Stomach (tissue), 9 donors: ENCODE results near the gene POU5F1. TPM values are rescaled to one million over a fixed set of nuclear protein-coding genes. Genes with fewer than 3 reads are reported as not detected.
A peak's percentile ranks its signal among the peaks of the same experiment; 100 is the strongest.
"Not testable (repeated sequence)": the region's sequence is repeated elsewhere in the genome, so short reads cannot be mapped to it uniquely, and the experiment has no call there.

Source experiments
- DNase-seq, 2 donors: peaks; one replicate each; pipeline versions ENCODE4 v3.0.0 to v3.0.0-alpha.2; 2013 to 2019
- H3K27ac ChIP-seq, 5 donors: fragments of 200-600 bp in 4 of 5; sonication (generic) in 4 of 5; one replicate each; pipeline ENCODE4 v1.5.1; 2013 to 2019; ENCODE audit warnings: mild to moderate bottlenecking in 1 of 5, moderate library complexity in 1 of 5
- H3K27me3 ChIP-seq, 3 donors: fragments of 200-600 bp; sonication (generic); one replicate each; pipeline ENCODE4 v1.5.1; 2017 to 2019; ENCODE audit warnings: mixed run types in 1 of 3
- H3K36me3 ChIP-seq, 4 donors: fragments of 200-600 bp; sonication (generic); 1 replicate in 3 of 4; 2 replicates in 1 of 4; pipeline ENCODE4 v1.5.1; 2016 to 2019
- H3K4me1 ChIP-seq, 4 donors: fragments of 200-600 bp; sonication (generic); one replicate each; pipeline ENCODE4 v1.5.1; 2016 to 2019
- H3K4me3 ChIP-seq, 4 donors: fragments of 200-600 bp; sonication (generic) in 3 of 4; one replicate each; pipeline ENCODE4 v1.5.1; 2016 to 2019; ENCODE audit warnings: mild to moderate bottlenecking in 1 of 4
- H3K9me3 ChIP-seq, 4 donors: fragments of 200-600 bp; sonication (generic); one replicate each; pipeline ENCODE4 v1.5.1; 2016 to 2019
- EP300 ChIP-seq: sonication (generic); formaldehyde crosslinking; IDR thresholded peaks from one replicate; pipeline ENCODE4 v1.6.1; 2017; ENCODE audit warnings: antibody characterized with exemption
- POLR2A ChIP-seq, 4 donors: fragments of 450-650 bp; IDR thresholded peaks; one replicate each; pipeline ENCODE4 v1.6.1; 2016; ENCODE audit warnings: antibody characterized with exemption in 4 of 4, control low read depth in 2 of 4, mild to moderate bottlenecking in 1 of 4, moderate library complexity in 1 of 4
- POLR2AphosphoS5 ChIP-seq, 3 donors: sonication (generic); formaldehyde crosslinking; IDR thresholded peaks; one replicate each; pipeline ENCODE4 v1.6.1; 2016; ENCODE audit warnings: antibody characterized with exemption in 3 of 3
- WGBS, 5 donors: extraction: QIAGEN DNeasy Blood & Tissue Kit in 3 of 5; methylation state at CpG; one replicate each; pipeline versions ENCODE4 v1.1.5 to v1.1.7; 2013 to 2018; 5-methylcytosine and 5-hydroxymethylcytosine counted together
- intact Hi-C: fragments of 100-400 bp; cut with DNase I; formaldehyde crosslinking; loops from one replicate; pipeline ENCODE4 v1.15.1; 2023; ENCODE audit warnings: low total_unique reads
- polyA plus RNA-seq, 3 donors: library from polyadenylated mRNA; stranded (reverse); fragments of 200-250 nt; gene quantifications; one replicate each; pipeline ENCODE4 v1.2.3, GENCODE V29; 2013
- total RNA-seq, 5 donors: library from RNA; depleted of rRNA; stranded (reverse); fragments of >200 nt; gene quantifications; one replicate each; pipeline versions ENCODE4 v1.1.0 to v1.2.3, GENCODE V29; 2014 to 2016
- TF ChIP-seq, protein P1 (sequence below), 7 experiments: fragments of 450-650 bp in 4 of 7; fragments of 200-600 bp in 3 of 7; sonication (generic) in 3 of 7; IDR thresholded peaks; one replicate each; pipeline ENCODE4 v1.5.1; 2016 to 2019; ENCODE audit warnings: antibody characterized with exemption in 7 of 7, control low read depth in 2 of 7, mild to moderate bottlenecking in 1 of 7
- donor health status: healthy with polysubstance abuse.
- donor health status: Bipolar disorder and iron deficiency.
- donor health status: healthy.

The POU5F1 gene
- total and polyA plus RNA-seq, 8 donors = 2.6 to 155 (median 47.5) TPM; not detected in 1

DNA sequence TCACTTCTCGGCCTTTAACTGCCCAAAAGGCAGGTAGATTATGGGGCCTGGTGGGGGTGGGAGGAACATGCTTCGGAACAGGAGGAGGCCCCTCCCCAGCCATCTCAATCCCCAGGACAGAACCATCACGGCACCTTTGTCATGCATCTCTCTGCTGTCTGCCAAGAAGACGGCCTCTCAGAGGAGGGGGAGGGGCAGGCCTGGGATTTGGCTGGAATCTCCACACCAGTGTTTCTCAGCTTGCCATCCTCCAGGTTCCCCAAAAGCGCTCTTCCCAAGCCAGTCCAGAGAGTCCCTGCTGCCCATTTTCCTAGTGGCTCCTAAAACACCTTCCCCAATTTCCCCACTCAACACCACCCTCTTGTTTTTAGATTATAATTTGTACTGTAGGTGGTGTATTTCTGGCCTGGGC lies 2.5 kb upstream of the POU5F1 start:
- Histone ChIP-seq H3K4me3 (no peak overlapping the region), H3K36me3 (peaks cover 0 to 38% (median 26%) of the 10 kb centered on the region in 4 donors), H3K27me3 (no peaks in the 10 kb centered on the region), H3K9me3 (no peaks in the 10 kb centered on the region), H3K27ac (peak overlapping the region in 1 of 5 donors; percentile 26), H3K4me1 (peaks cover 11 to 58% (median 29%) of the 10 kb centered on the region in 4 donors)
- intact Hi-C loops = no loop called here
- DNase-seq = no peak
- WGBS, 5 donors = 62 to 95% (median 82%) methylated on average over 4 to 5 of the region's 5 CpGs
- TF ChIP-seq EP300 (no peak), POLR2A (IDR thresholded peaks at IDR 0.05) (no peak), POLR2AphosphoS5 (IDR thresholded peaks at IDR 0.05) (no peak)
- TF ChIP-seq, protein P1, sequence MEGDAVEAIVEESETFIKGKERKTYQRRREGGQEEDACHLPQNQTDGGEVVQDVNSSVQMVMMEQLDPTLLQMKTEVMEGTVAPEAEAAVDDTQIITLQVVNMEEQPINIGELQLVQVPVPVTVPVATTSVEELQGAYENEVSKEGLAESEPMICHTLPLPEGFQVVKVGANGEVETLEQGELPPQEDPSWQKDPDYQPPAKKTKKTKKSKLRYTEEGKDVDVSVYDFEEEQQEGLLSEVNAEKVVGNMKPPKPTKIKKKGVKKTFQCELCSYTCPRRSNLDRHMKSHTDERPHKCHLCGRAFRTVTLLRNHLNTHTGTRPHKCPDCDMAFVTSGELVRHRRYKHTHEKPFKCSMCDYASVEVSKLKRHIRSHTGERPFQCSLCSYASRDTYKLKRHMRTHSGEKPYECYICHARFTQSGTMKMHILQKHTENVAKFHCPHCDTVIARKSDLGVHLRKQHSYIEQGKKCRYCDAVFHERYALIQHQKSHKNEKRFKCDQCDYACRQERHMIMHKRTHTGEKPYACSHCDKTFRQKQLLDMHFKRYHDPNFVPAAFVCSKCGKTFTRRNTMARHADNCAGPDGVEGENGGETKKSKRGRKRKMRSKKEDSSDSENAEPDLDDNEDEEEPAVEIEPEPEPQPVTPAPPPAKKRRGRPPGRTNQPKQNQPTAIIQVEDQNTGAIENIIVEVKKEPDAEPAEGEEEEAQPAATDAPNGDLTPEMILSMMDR (IDR thresholded peaks at IDR 0.05) = no peak

DNA sequence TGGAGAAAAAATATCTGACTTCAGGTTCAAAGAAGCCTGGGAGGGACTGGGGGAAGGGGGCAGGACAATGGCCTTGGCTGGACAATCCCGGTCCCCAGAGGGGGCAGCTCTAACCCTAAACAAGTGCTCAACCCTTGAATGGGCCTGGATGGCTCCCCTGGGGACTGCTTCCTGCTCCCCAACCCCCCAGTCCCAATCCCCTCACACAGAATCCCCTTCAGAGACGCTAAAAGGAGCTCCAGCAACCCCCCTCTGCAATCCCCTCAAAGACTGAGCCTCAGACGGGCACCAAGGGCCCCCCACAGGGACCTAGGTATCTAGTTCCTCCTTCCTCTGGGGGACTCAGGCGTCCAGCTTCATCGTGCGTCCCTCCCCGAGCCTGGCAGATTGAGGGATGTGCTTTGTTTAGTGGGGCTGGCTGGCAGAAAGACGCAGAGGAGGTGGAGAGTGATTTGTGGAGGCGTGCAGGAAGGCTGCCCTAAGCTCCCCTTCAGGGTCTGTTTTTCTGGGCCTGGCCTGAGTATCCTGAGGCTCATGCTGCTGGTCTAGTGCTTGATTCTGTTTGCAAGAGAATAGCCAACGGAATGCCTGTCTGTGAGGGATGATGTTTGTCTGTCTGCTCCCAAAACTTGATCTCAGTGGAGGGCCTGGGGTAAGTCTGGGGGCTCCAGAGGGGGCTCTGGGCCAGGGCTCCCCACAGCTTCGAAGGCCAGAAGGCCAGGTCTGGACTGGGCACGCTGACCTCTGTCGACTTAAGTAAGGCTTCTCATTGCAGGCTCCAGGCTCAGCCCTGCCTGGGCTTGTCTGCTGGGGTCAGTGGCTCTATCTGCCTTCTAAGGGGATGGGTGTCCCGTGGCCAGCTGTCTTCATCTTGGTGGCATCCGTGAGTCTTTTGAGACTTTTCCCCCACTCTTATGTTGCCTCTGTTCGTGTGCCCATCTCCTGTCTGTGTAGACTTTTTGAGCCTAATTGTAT lies 1.7 kb upstream of the POU5F1 start:
- 66 to 77% (median 73%) methylated on average over 13 to 16 of the region's 16 CpGs for WGBS, 5 donors
- no peak overlapping the region for H3K27ac ChIP-seq
- no peaks in the 10 kb centered on the region for H3K9me3 ChIP-seq
- H3K4me3 ChIP-seq = no peak overlapping the region
- H3K4me1 ChIP-seq = peaks cover 10 to 52% (median 25%) of the 10 kb centered on the region in 4 donors
- TF ChIP-seq, protein P1 (IDR thresholded peaks at IDR 0.05) = no peak
- TF ChIP-seq EP300 (no peak), POLR2A (IDR thresholded peaks at IDR 0.05) (no peak), POLR2AphosphoS5 (IDR thresholded peaks at IDR 0.05) (no peak)
- H3K36me3 ChIP-seq = peaks cover 0 to 33% (median 22%) of the 10 kb centered on the region in 4 donors
- H3K27me3 ChIP-seq = no peaks in the 10 kb centered on the region
- no peak for DNase-seq
- intact Hi-C loops = no loop called here

DNA sequence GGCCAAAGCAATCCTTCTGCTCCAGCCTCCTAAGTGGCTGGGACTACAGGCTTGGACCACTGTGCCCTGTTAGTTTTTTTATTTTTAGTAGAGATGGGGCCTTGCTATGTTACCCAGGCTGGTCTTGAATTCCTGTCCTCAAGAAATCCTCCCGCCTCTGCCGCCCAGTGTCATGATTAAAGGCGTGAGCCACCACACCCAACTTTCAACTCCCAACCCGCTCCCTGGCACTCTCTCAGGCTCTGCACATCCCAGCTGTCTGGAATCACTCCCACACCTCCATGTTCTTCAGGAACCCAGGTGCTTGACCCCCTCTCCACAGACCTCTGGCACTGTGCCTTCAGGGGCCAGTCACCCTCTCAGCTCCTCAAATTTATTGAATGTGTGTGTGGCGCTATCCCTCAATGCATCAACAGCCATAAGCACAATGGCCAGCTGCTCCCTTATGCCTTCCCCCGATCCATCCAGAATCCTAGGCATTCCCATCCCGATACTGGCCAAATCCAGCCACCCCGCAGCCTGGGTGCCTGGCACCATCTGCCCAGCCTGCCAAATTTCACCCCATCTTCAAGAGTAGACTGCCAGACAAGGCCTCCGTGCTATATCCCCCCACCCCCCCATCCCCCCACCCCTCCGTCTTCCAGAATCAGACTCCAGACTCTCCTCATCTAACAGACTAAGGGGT lies 647 bp upstream of the POU5F1 start:
- intact Hi-C loops = no loop called here
- H3K9me3 ChIP-seq = no peaks in the 10 kb centered on the region
- TF ChIP-seq EP300 (no peak), POLR2AphosphoS5 (IDR thresholded peaks at IDR 0.05) (no peak)
- TF ChIP-seq, protein P1 (IDR thresholded peaks at IDR 0.05) = no peak
- DNase-seq = no peak
- 89 to 96% (median 94%) methylated on average over 10 of the region's 10 CpGs for WGBS, 5 donors
- no peak overlapping the region for H3K4me3 ChIP-seq
- no peaks in the 10 kb centered on the region for H3K27me3 ChIP-seq
- H3K36me3 ChIP-seq = peaks cover 0 to 32% (median 22%) of the 10 kb centered on the region in 4 donors
- H3K27ac ChIP-seq = no peak overlapping the region
- H3K4me1 ChIP-seq = peaks cover 5 to 48% (median 22%) of the 10 kb centered on the region in 4 donors

DNA sequence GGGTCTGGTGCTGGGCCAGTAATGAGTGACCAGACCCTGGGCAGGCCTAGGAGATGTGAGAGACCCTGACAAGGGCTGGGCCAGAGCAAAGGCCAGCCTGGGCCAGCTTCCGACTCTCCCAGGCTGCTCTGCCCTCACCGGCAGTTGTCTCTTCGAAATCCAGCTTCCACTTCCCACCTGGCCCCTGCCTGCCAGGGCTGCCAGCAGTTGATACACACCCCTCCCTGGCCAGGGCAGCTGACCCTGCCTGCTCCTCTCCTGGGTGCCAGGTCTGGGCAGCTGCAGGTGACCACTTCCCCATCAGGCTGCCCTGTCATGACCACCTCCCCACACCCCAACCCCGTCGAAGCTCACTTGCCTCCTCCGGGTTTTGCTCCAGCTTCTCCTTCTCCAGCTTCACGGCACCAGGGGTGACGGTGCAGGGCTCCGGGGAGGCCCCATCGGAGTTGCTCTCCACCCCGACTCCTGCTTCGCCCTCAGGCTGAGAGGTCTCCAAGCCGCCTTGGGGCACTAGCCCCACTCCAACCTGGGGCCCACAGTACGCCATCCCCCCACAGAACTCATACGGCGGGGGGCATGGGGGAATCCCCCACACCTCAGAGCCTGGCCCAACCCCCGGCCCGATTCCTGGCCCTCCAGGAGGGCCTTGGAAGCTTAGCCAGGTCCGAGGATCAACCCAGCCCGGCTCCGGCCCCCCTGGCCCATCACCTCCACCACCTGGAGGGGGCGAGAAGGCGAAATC lies 453 bp downstream of the POU5F1 start:
- intact Hi-C loops, DNase-seq, H3K4me3 ChIP-seq, H3K27me3 ChIP-seq, H3K9me3 ChIP-seq: not testable (repeated sequence)
- WGBS, 5 donors = 58 to 74% (median 66%) methylated on average over 18 to 23 of the region's 23 CpGs
- Histone ChIP-seq H3K4me1 (peaks cover 0 to 41% (median 16%) of the 10 kb centered on the region in 4 donors), H3K36me3 (peaks cover 0 to 33% (median 22%) of the 10 kb centered on the region in 4 donors), H3K27ac (peak overlapping the region in 4 of 5 donors; percentile 25 to 68 (median 43))
